H9 (cell line): ENCODE measurements around the gene LAGE3. TPM values are rescaled to one million over a fixed set of nuclear protein-coding genes. Genes with fewer than 3 reads are reported as not detected.

ENCODE experiments used
- DNase-seq: peaks from one replicate; pipeline ENCODE4 v3.0.0-alpha.2; 2017
- H2AFZ ChIP-seq: one replicate; pipeline ENCODE4 v1.6.1; 2013; ENCODE audit warnings: mild to moderate bottlenecking, low read length, control low read depth, moderate library complexity
- H2AK5ac ChIP-seq: 2 replicates; pipeline ENCODE4 v1.6.1; 2013; ENCODE audit warnings: low read length, control low read depth, mixed read lengths; ENCODE audit not compliant: insufficient read length
- H2BK120ac ChIP-seq: one replicate; pipeline ENCODE4 v1.6.1; 2013; ENCODE audit warnings: low read depth, mild to moderate bottlenecking, low read length, control low read depth, inconsistent platforms; ENCODE audit not compliant: poor library complexity, severe bottlenecking
- H2BK12ac ChIP-seq: 2 replicates; pipeline ENCODE4 v1.6.1; 2013; ENCODE audit warnings: low read length, control low read depth, mixed read lengths, low read depth; ENCODE audit not compliant: insufficient read length
- H2BK15ac ChIP-seq: 2 replicates; pipeline ENCODE4 v1.6.1; 2013; ENCODE audit warnings: low read depth, low read length, control low read depth
- H2BK20ac ChIP-seq: one replicate; pipeline ENCODE4 v1.6.1; 2013; ENCODE audit warnings: low read depth, mild to moderate bottlenecking, low read length, control low read depth, inconsistent platforms; ENCODE audit not compliant: poor library complexity, severe bottlenecking
- H2BK5ac ChIP-seq: 2 replicates; pipeline ENCODE4 v1.6.1; 2013; ENCODE audit warnings: low read length, control low read depth, mixed read lengths; ENCODE audit not compliant: insufficient read length
- H3K14ac ChIP-seq: 2 replicates; pipeline ENCODE4 v1.6.1; 2013; ENCODE audit warnings: low read length, control low read depth; ENCODE audit not compliant: insufficient read depth
- H3K18ac ChIP-seq: 2 replicates; pipeline ENCODE4 v1.6.1; 2013; ENCODE audit warnings: low read depth, mild to moderate bottlenecking, mixed read lengths, low read length, control low read depth; ENCODE audit not compliant: insufficient read length
- H3K23ac ChIP-seq: 2 replicates; pipeline ENCODE4 v1.6.1; 2013; ENCODE audit warnings: low read length, control low read depth, mixed read lengths, low read depth; ENCODE audit not compliant: insufficient read length
- H3K23me2 ChIP-seq: 2 replicates; pipeline ENCODE4 v1.6.1; 2013; ENCODE audit warnings: low read depth, mild to moderate bottlenecking, mixed read lengths, low read length, control low read depth; ENCODE audit not compliant: insufficient read length, poor library complexity, severe bottlenecking
- H3K27ac ChIP-seq: 2 replicates; pipeline ENCODE4 v1.5.1; 2013; ENCODE audit warnings: low read length, control low read depth, mixed read lengths, low read depth; ENCODE audit not compliant: insufficient read length
- H3K27me3 ChIP-seq: 2 replicates; pipeline ENCODE4 v1.6.1; 2013; ENCODE audit warnings: low read length, control low read depth, inconsistent platforms; ENCODE audit not compliant: insufficient read depth
- H3K4ac ChIP-seq: 2 replicates; pipeline ENCODE4 v1.6.1; 2013; ENCODE audit warnings: low read depth, mild to moderate bottlenecking, control low read depth, inconsistent platforms, low read length, moderate library complexity
- H3K4me1 ChIP-seq: 2 replicates; pipeline ENCODE4 v1.6.1; 2013; ENCODE audit warnings: low read length, control low read depth, inconsistent platforms; ENCODE audit not compliant: insufficient read depth
- H3K4me2 ChIP-seq: 2 replicates; pipeline ENCODE4 v1.6.1; 2013; ENCODE audit warnings: low read length, control low read depth, mixed read lengths; ENCODE audit not compliant: insufficient read length, insufficient read depth
- H3K56ac ChIP-seq: 2 replicates; pipeline ENCODE4 v1.6.1; 2013; ENCODE audit warnings: low read depth, mild to moderate bottlenecking, mixed read lengths, low read length, control low read depth; ENCODE audit not compliant: insufficient read length
- H3K79me1 ChIP-seq: 2 replicates; pipeline ENCODE4 v1.6.1; 2013; ENCODE audit warnings: low read depth, mild to moderate bottlenecking, moderate library complexity, low read length, control low read depth, inconsistent platforms; ENCODE audit not compliant: insufficient read depth, poor library complexity, severe bottlenecking
- H3K79me2 ChIP-seq: 2 replicates; pipeline ENCODE4 v1.6.1; 2013; ENCODE audit warnings: low read length, control low read depth, inconsistent platforms; ENCODE audit not compliant: insufficient read depth
- H3K9ac ChIP-seq: 2 replicates; pipeline ENCODE4 v1.6.1; 2013; ENCODE audit warnings: low read length, control low read depth, mixed read lengths; ENCODE audit not compliant: insufficient read length; ENCODE audit errors: extremely low read depth
- H3K9me3 ChIP-seq: one replicate; pipeline ENCODE4 v1.6.1; 2013; ENCODE audit warnings: low read depth, low read length, inconsistent platforms; ENCODE audit not compliant: control insufficient read depth
- H3T11ph ChIP-seq: one replicate; pipeline ENCODE4 v1.6.1; 2013; ENCODE audit warnings: mild to moderate bottlenecking, low read length, control low read depth, inconsistent platforms
- H4K20me1 ChIP-seq: one replicate; pipeline ENCODE4 v1.6.1; 2013; ENCODE audit not compliant: control insufficient read depth, insufficient read length, insufficient read depth
- H4K5ac ChIP-seq: 2 replicates; pipeline ENCODE4 v1.6.1; 2013; ENCODE audit warnings: low read depth, mild to moderate bottlenecking, mixed read lengths, low read length, control low read depth; ENCODE audit not compliant: insufficient read length
- H4K8ac ChIP-seq: replicated peaks from 2 replicates; pipeline ENCODE4 v1.6.1; 2013; ENCODE audit warnings: low read length, control low read depth, mixed read lengths, low read depth; ENCODE audit not compliant: insufficient read length
- H4K91ac ChIP-seq: 2 replicates; pipeline ENCODE4 v1.6.1; 2013; ENCODE audit warnings: low read depth, mild to moderate bottlenecking, moderate library complexity, mixed read lengths, low read length, control low read depth; ENCODE audit not compliant: insufficient read length
- H3K27ac Mint-ChIP-seq, 3 experiments: 2 replicates in 2 of 3; 3 replicates in 1 of 3; pipeline ENCODE4 v1.8.0; 2020 to 2021; ENCODE audit warnings: mixed read lengths in 3 of 3, mild to moderate bottlenecking in 1 of 3, moderate library complexity in 1 of 3
- H3K27me3 Mint-ChIP-seq: 2 replicates; pipeline ENCODE4 v1.8.0; 2021; ENCODE audit warnings: low read depth, mild to moderate bottlenecking, moderate library complexity, mixed read lengths
- H3K36me3 Mint-ChIP-seq, 3 experiments: 2 replicates in 2 of 3; 3 replicates in 1 of 3; pipeline ENCODE4 v1.8.0; 2020 to 2021; ENCODE audit warnings: low read depth in 3 of 3, mixed read lengths in 3 of 3; ENCODE audit not compliant: insufficient read depth in 1 of 3
- H3K4me1 Mint-ChIP-seq, 2 experiments: 2 replicates each; pipeline ENCODE4 v1.8.0; 2020; ENCODE audit warnings: mixed read lengths in 2 of 2
- H3K4me3 Mint-ChIP-seq, 2 experiments: 2 replicates in 1 of 2; 3 replicates in 1 of 2; pipeline ENCODE4 v1.8.0; 2020 to 2021; ENCODE audit warnings: mild to moderate bottlenecking in 2 of 2, mixed read lengths in 2 of 2, moderate library complexity in 1 of 2
- H3K9me3 Mint-ChIP-seq, 2 experiments: 2 replicates in 1 of 2; 3 replicates in 1 of 2; pipeline ENCODE4 v1.8.0; 2020; ENCODE audit warnings: mild to moderate bottlenecking in 2 of 2, mixed read lengths in 2 of 2, moderate library complexity in 1 of 2
- WGBS: extraction: QIAGEN DNeasy Blood & Tissue Kit; methylation state at CpG from one replicate; pipeline ENCODE4 v1.1.7; 2013; ENCODE audit warnings: missing lambda C conversion rate, low lambda C conversion rate, mixed read lengths; ENCODE audit not compliant: insufficient read length; ENCODE audit errors: extremely low coverage; 5-methylcytosine and 5-hydroxymethylcytosine counted together
- total RNA-seq: library from RNA; stranded (reverse); gene quantifications from 2 replicates; pipeline ENCODE4 v1.2.1, GENCODE V29; 2021
- TF ChIP-seq, protein P1 (sequence below): fragments of 200-600 bp; sonication (generic); conservative IDR thresholded peaks from 3 replicates; pipeline ENCODE4 v1.8.0; 2021; ENCODE audit warnings: antibody characterized with exemption, mild to moderate bottlenecking

LAGE3 gene
- total RNA-seq, 1 experiment from 2014 or later: 32.5 TPM

DNA sequence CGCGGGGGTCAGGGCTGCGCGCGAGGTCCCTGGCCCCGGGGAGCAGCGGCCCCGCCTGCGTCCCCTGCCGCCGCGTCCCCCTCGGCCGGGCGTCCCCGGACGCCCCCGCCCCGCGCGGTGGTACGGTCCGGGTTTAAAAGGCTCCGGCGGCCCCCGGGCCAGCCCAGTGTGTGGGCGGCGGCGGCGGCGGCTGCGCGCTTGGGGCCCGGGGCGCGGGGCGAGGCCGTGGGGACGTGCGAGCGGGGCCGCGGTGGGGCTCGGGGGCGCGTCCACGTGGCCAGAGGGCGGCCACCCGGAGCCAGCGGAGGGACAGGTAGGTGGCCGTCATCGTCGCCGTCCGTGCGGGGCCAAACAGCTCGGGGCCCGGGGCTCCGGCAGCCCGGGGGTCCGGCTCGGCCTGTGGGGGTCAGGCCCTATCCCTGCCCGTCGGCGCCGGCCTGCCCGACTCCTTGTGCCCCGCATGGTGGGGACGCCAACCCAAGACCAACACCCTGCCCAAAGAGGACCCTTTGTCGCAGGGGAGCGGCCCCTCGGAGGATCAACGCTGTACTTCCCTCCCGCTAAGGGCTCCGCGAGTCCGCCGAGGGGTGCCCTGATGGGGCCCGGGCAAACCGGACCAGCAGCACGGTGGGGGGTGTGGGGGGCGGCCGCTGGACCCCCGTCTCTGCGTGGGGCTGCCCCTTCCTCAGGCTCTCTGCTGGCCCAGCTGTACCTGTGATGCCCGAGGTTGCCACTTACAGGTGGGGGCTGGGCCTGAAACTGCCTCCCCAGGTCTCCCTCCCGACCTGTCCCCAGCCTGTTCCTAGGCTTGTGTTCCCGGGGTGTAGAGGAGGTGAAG is 20.7 kb downstream of the LAGE3 start, which contains the start of gene PLXNA3:
PLXNA3 (plus strand) TSS at position 166 of the 838 bp plus-strand sequence. CDS start 1,903 bp downstream, outside the sequence.
- Histone ChIP-seq H4K5ac (no peak within 1 kb of the TSS), H2BK15ac (no peak within 1 kb of the TSS), H3K4me1 (no peaks in the 10 kb centered on the region), H2BK5ac (no peak within 1 kb of the TSS), H3K27me3 (no peaks in the 10 kb centered on the region; the same call in 1 of the 2 replicates), H3T11ph (no peak within 1 kb of the TSS), H4K91ac (no peak within 1 kb of the TSS), H3K4ac (no peak within 1 kb of the TSS), H3K18ac (no peak within 1 kb of the TSS), H3K9me3 (peaks cover 16% of the 10 kb centered on the region), H2BK20ac (no peak within 1 kb of the TSS), H2BK12ac (no peak within 1 kb of the TSS), H2AFZ (no peak within 1 kb of the TSS), H3K14ac (no peak within 1 kb of the TSS), H3K27ac (no peak within 1 kb of the TSS), H3K79me2 (no peaks in the 10 kb centered on the region), H4K8ac (no peak within 1 kb of the TSS), H3K23me2 (peaks cover 8% of the 10 kb centered on the region), H3K23ac (no peak within 1 kb of the TSS), H3K4me2 (peak within 1 kb of the TSS; percentile 48), H2BK120ac (no peak within 1 kb of the TSS), H3K56ac (no peak within 1 kb of the TSS), H4K20me1 (no peaks in the 10 kb centered on the region), H2AK5ac (no peak within 1 kb of the TSS), H3K9ac (no peak within 1 kb of the TSS), H3K79me1 (no peaks in the 10 kb centered on the region)
- TF ChIP-seq, protein P1, sequence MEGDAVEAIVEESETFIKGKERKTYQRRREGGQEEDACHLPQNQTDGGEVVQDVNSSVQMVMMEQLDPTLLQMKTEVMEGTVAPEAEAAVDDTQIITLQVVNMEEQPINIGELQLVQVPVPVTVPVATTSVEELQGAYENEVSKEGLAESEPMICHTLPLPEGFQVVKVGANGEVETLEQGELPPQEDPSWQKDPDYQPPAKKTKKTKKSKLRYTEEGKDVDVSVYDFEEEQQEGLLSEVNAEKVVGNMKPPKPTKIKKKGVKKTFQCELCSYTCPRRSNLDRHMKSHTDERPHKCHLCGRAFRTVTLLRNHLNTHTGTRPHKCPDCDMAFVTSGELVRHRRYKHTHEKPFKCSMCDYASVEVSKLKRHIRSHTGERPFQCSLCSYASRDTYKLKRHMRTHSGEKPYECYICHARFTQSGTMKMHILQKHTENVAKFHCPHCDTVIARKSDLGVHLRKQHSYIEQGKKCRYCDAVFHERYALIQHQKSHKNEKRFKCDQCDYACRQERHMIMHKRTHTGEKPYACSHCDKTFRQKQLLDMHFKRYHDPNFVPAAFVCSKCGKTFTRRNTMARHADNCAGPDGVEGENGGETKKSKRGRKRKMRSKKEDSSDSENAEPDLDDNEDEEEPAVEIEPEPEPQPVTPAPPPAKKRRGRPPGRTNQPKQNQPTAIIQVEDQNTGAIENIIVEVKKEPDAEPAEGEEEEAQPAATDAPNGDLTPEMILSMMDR: no peak
- peak within 1 kb of the TSS in 1 of 3 experiments; percentile 22; a peak in 1 of 7 replicates for H3K27ac Mint-ChIP-seq
- peaks cover 0 to 7% of the 10 kb centered on the region in 2 experiments; a peak in 1 of 4 replicates for H3K4me1 Mint-ChIP-seq
- peaks cover 25% of the 10 kb centered on the region for H3K27me3 Mint-ChIP-seq
- WGBS: no CpG with 5 or more reads among the region's 88 CpGs
- peaks cover 25 to 31% (median 27%) of the 10 kb centered on the region in 3 experiments for H3K36me3 Mint-ChIP-seq
- H3K9me3 Mint-ChIP-seq: peaks cover 64 to 85% of the 10 kb centered on the region in 2 experiments
- DNase-seq: no peak
- peak within 1 kb of the TSS; percentile 72 to 88 for H3K4me3 Mint-ChIP-seq
